GM06990 (cell line): ENCODE data around the gene NLRP12.

Source experiments
- DNase-seq: peaks from one replicate; pipeline ENCODE4 v3.0.0-alpha.2; 2011; ENCODE audit not compliant: insufficient read length; ENCODE audit errors: extremely low read depth
- H3K27me3 ChIP-seq: replicated peaks from 2 replicates; pipeline ENCODE4 v1.6.0; 2011; ENCODE audit warnings: low read length; ENCODE audit not compliant: control insufficient read depth, insufficient read depth
- H3K36me3 ChIP-seq: 2 replicates; pipeline ENCODE4 v1.5.1; 2011; ENCODE audit warnings: low read length; ENCODE audit not compliant: control insufficient read depth, insufficient read depth
- H3K4me3 ChIP-seq: replicated peaks from 2 replicates; pipeline ENCODE4 v1.5.1; 2011; ENCODE audit warnings: low read depth, mild to moderate bottlenecking, control low read depth, low read length
- CTCF ChIP-seq: IDR thresholded peaks from 2 replicates; pipeline ENCODE4 v1.5.1; 2011; ENCODE audit warnings: low read length, control low read depth, mild to moderate bottlenecking, inconsistent platforms; ENCODE audit not compliant: insufficient read depth, poor library complexity, severe bottlenecking

Gene NLRP12

GRCh38 chr19:53812335-53812734 is 11.8 kb downstream of the NLRP12 start:
- Histone ChIP-seq H3K27me3 (no peaks in the 10 kb centered on the region), H3K4me3 (no peak overlapping the region), H3K36me3 (no peaks in the 10 kb centered on the region)
- TF ChIP-seq CTCF: no peak
- no peak for DNase-seq

GRCh38 chr19:53810891-53811290 is 13.2 kb downstream of the NLRP12 start:
- no peak for TF ChIP-seq CTCF
- no peaks in the 10 kb centered on the region for H3K36me3 ChIP-seq
- no peaks in the 10 kb centered on the region for H3K27me3 ChIP-seq
- no peak for DNase-seq
- no peak overlapping the region for H3K4me3 ChIP-seq

- no peaks in the 10 kb centered on the region for H3K36me3 ChIP-seq
- no peak for DNase-seq
- H3K27me3 ChIP-seq: no peaks in the 10 kb centered on the region
- no peak overlapping the region for H3K4me3 ChIP-seq
- TF ChIP-seq CTCF: no peak
Observed at GRCh38 chr19:53810187-53810546, 13.9 kb downstream of the NLRP12 start.

GRCh38 chr19:53809518-53810186 is 14.5 kb downstream of the NLRP12 start:
- peak; percentile 12 for TF ChIP-seq CTCF
- no peak for DNase-seq
- Histone ChIP-seq H3K27me3 (no peaks in the 10 kb centered on the region), H3K36me3 (no peaks in the 10 kb centered on the region), H3K4me3 (no peak overlapping the region)

GRCh38 chr19:53808710-53809125 is 15.4 kb downstream of the NLRP12 start:
- no peak overlapping the region for H3K4me3 ChIP-seq
- no peaks in the 10 kb centered on the region for H3K36me3 ChIP-seq
- TF ChIP-seq CTCF: peak; percentile 12
- no peak for DNase-seq
- H3K27me3 ChIP-seq: no peaks in the 10 kb centered on the region

- TF ChIP-seq CTCF: no peak
- no peaks in the 10 kb centered on the region for H3K36me3 ChIP-seq
- DNase-seq: no peak
- H3K27me3 ChIP-seq: no peaks in the 10 kb centered on the region
- H3K4me3 ChIP-seq: no peak overlapping the region
Observed at GRCh38 chr19:53801257-53801656, 22.9 kb downstream of the NLRP12 start.
